Measurements from ENCODE around the gene HOXB3.
A peak's percentile ranks its signal among the peaks of the same experiment; 100 is the strongest.

Gene HOXB3

GRCh38 chr17:48589831-48590606 lies at the start of gene HOXB3:
TSS of gene HOXB3 (minus strand) at chr17:48590241. CDS start at chr17:48552474, 37,767 bp downstream.
- DNase-seq = no peak

GRCh38 chr17:48639136-48639535 lies 49.1 kb upstream of the HOXB3 start:
- DNase-seq = peak; percentile 33

GRCh38 chr17:48637323-48638260 lies 47.6 kb upstream of the HOXB3 start:
- DNase-seq = no peak

GRCh38 chr17:48636177-48637018 lies 46.4 kb upstream of the HOXB3 start:
- peak; percentile 97 for DNase-seq

- DNase-seq = peak; percentile 39
Observed at GRCh38 chr17:48634493-48635208, 44.6 kb upstream of the HOXB3 start.

- no peak for DNase-seq
Observed at GRCh38 chr17:48633266-48633677, 43.2 kb upstream of the HOXB3 start.

- no peak for DNase-seq
Observed at GRCh38 chr17:48632579-48633265, 42.7 kb upstream of the HOXB3 start.

GRCh38 chr17:48631693-48632578 lies 41.9 kb upstream of the HOXB3 start:
- DNase-seq = no peak

GRCh38 chr17:48630925-48631692 lies 41.1 kb upstream of the HOXB3 start:
- DNase-seq = peak; percentile 88

GRCh38 chr17:48630009-48630924 lies 40.2 kb upstream of the HOXB3 start:
- no peak for DNase-seq

- no peak for DNase-seq
Observed at GRCh38 chr17:48629411-48629759, 39.3 kb upstream of the HOXB3 start.

GRCh38 chr17:48628649-48629410 lies 38.8 kb upstream of the HOXB3 start:
- no peak for DNase-seq

GRCh38 chr17:48627623-48628521 lies 37.8 kb upstream of the HOXB3 start:
- DNase-seq = no peak

GRCh38 chr17:48627118-48627597 lies 37.1 kb upstream of the HOXB3 start:
- DNase-seq = no peak

- peak; percentile 98 for DNase-seq
Observed at GRCh38 chr17:48626245-48627117, 36.4 kb upstream of the HOXB3 start, which contains the start of gene HOXB9. TSS of gene HOXB9 (minus strand) at chr17:48626358. CDS start at chr17:48626269, 89 bp downstream.
